RWPE2 (cell line): ENCODE results near the gene VTI1A.

Experiments
- ATAC-seq: fragments of 200-7000 bp; cut with Tn5 transposase; 3 replicates; pipeline ENCODE4 v1.9.1; 2021; ENCODE audit warnings: low read depth
- DNase-seq: peaks from one replicate; pipeline ENCODE4 v3.0.0-alpha.2; 2020; ENCODE audit warnings: low spot score
- H3K27ac ChIP-seq: fragments of 450-650 bp; 2 replicates; pipeline ENCODE4 v1.5.1; 2017; ENCODE audit warnings: mild to moderate bottlenecking; ENCODE audit not compliant: poor library complexity, severe bottlenecking
- H3K27me3 ChIP-seq: fragments of 250-450 bp; sonication (Bioruptor Pico); 2 replicates; pipeline ENCODE4 v1.5.1; 2021; ENCODE audit warnings: mild to moderate bottlenecking, moderate library complexity; ENCODE audit not compliant: insufficient read depth, poor library complexity, severe bottlenecking
- H3K36me3 ChIP-seq: fragments of 250-450 bp; sonication (Bioruptor Pico); 2 replicates; pipeline ENCODE4 v1.5.1; 2020; ENCODE audit warnings: low read depth, mild to moderate bottlenecking, moderate library complexity
- H3K4me1 ChIP-seq: fragments of 250-450 bp; sonication (Bioruptor Pico); 2 replicates; pipeline ENCODE4 v1.5.1; 2021; ENCODE audit warnings: mild to moderate bottlenecking, moderate library complexity; ENCODE audit not compliant: insufficient read depth, poor library complexity, severe bottlenecking
- H3K4me3 ChIP-seq: fragments of 250-450 bp; sonication (Bioruptor Pico); 2 replicates; pipeline ENCODE4 v1.5.1; 2021; ENCODE audit warnings: mild to moderate bottlenecking, moderate library complexity; ENCODE audit not compliant: severe bottlenecking
- H3K9me3 ChIP-seq: fragments of 250-450 bp; sonication (Bioruptor Pico); 2 replicates; pipeline ENCODE4 v1.5.1; 2021; ENCODE audit warnings: mild to moderate bottlenecking, moderate library complexity; ENCODE audit not compliant: severe bottlenecking
- CTCF ChIP-seq: fragments of 450-650 bp; IDR thresholded peaks from one replicate; pipeline ENCODE4 v1.5.1; 2017; ENCODE audit warnings: mild to moderate bottlenecking, moderate library complexity; ENCODE audit not compliant: poor library complexity, severe bottlenecking

The VTI1A gene

GRCh38 chr10:112706577-112706976, 259.6 kb downstream of the VTI1A start:
- DNase-seq: no peak
- H3K36me3 ChIP-seq: no peaks in the 10 kb centered on the region
- TF ChIP-seq CTCF: no peak

GRCh38 chr10:112708461-112708860, 261.4 kb downstream of the VTI1A start:
- H3K9me3 ChIP-seq: no peaks in the 10 kb centered on the region
- no peaks in the 10 kb centered on the region for H3K27me3 ChIP-seq
- DNase-seq (no peak), ATAC-seq (no peak)
- H3K27ac ChIP-seq: no peak overlapping the region
- no peak overlapping the region for H3K4me3 ChIP-seq
- no peaks in the 10 kb centered on the region for H3K36me3 ChIP-seq
- H3K4me1 ChIP-seq: no peaks in the 10 kb centered on the region
- TF ChIP-seq CTCF: no peak

More at GRCh38 chr10:112706577-112706976, 259.6 kb downstream of the VTI1A start:
- no peak overlapping the region for H3K27ac ChIP-seq
- ATAC-seq: no peak
- H3K4me3 ChIP-seq: no peak overlapping the region
- no peaks in the 10 kb centered on the region for H3K27me3 ChIP-seq
- no peaks in the 10 kb centered on the region for H3K9me3 ChIP-seq
- H3K4me1 ChIP-seq: no peaks in the 10 kb centered on the region

GRCh38 chr10:112710528-112710927, 263.5 kb downstream of the VTI1A start:
- Histone ChIP-seq H3K36me3 (no peaks in the 10 kb centered on the region), H3K4me3 (no peak overlapping the region), H3K9me3 (no peaks in the 10 kb centered on the region), H3K4me1 (no peaks in the 10 kb centered on the region), H3K27ac (no peak overlapping the region), H3K27me3 (no peaks in the 10 kb centered on the region)
- DNase-seq (no peak), ATAC-seq (no peak)
- no peak for TF ChIP-seq CTCF

- H3K27me3 ChIP-seq: no peaks in the 10 kb centered on the region
- ATAC-seq: no peak
- no peak overlapping the region for H3K27ac ChIP-seq
- TF ChIP-seq CTCF: no peak
- H3K4me3 ChIP-seq: no peak overlapping the region
- DNase-seq: no peak
- H3K9me3 ChIP-seq: no peaks in the 10 kb centered on the region
- peaks cover 5% of the 10 kb centered on the region for H3K4me1 ChIP-seq
- no peaks in the 10 kb centered on the region for H3K36me3 ChIP-seq
Observed at GRCh38 chr10:112711366-112711765, 264.4 kb downstream of the VTI1A start.

- H3K27me3 ChIP-seq: no peaks in the 10 kb centered on the region
- no peaks in the 10 kb centered on the region for H3K36me3 ChIP-seq
- no peaks in the 10 kb centered on the region for H3K9me3 ChIP-seq
- no peak for DNase-seq
- no peak for ATAC-seq
- H3K4me1 ChIP-seq: peaks cover 5% of the 10 kb centered on the region
- H3K4me3 ChIP-seq: no peak overlapping the region
- no peak for TF ChIP-seq CTCF
- H3K27ac ChIP-seq: no peak overlapping the region
Observed at GRCh38 chr10:112712536-112712935, 265.5 kb downstream of the VTI1A start.
